GM12878 (cell line): ENCODE data around the gene DPY30. TPM values are rescaled to one million over a fixed set of nuclear protein-coding genes. Genes with fewer than 3 reads are reported as not detected.

Experiments used
- CHD4 ChIP-seq: fragments of 200-600 bp; sonication (generic); IDR thresholded peaks from 2 replicates; pipeline ENCODE4 v1.6.1; 2016; ENCODE audit warnings: mild to moderate bottlenecking
- FOS ChIP-seq: IDR thresholded peaks from 3 replicates; pipeline ENCODE4 v1.6.1; 2011; ENCODE audit warnings: borderline replicate concordance; ENCODE audit not compliant: insufficient read length; ENCODE audit errors: extremely low read depth
- FOXK2 ChIP-seq: fragments of 450-650 bp; IDR thresholded peaks from 2 replicates; pipeline ENCODE4 v1.6.1; 2017; ENCODE audit warnings: mild to moderate bottlenecking, moderate library complexity
- FOXM1 ChIP-seq: IDR thresholded peaks from 2 replicates; pipeline ENCODE4 v1.6.1; 2012; ENCODE audit warnings: low read depth, mild to moderate bottlenecking, inconsistent platforms, low read length, moderate library complexity
- IKZF1 ChIP-seq: fragments of 450-650 bp; conservative IDR thresholded peaks from 2 replicates; pipeline ENCODE4 v1.6.1; 2017; ENCODE audit warnings: antibody characterized with exemption, mild to moderate bottlenecking
- NBN ChIP-seq: fragments of 450-650 bp; IDR thresholded peaks from 2 replicates; pipeline ENCODE4 v1.6.1; 2016
- PAX8 ChIP-seq: fragments of 450-650 bp; IDR thresholded peaks from 2 replicates; pipeline ENCODE4 v1.6.1; 2017; ENCODE audit warnings: mild to moderate bottlenecking, moderate library complexity
- SMARCA5 ChIP-seq: fragments of 450-650 bp; IDR thresholded peaks from 2 replicates; pipeline ENCODE4 v1.6.1; 2017; ENCODE audit warnings: mild to moderate bottlenecking
- TCF12 ChIP-seq: IDR thresholded peaks from 2 replicates; pipeline ENCODE4 v1.6.1; 2011; ENCODE audit warnings: low read depth, mild to moderate bottlenecking, low read length
- TCF3 ChIP-seq: IDR thresholded peaks from 2 replicates; pipeline ENCODE4 v1.6.1; 2012; ENCODE audit warnings: low read depth, mild to moderate bottlenecking, low read length, borderline replicate concordance; ENCODE audit not compliant: insufficient read depth
- ZBED1 ChIP-seq: IDR thresholded peaks from 2 replicates; pipeline ENCODE4 v1.6.1; 2016; ENCODE audit warnings: borderline replicate concordance
- ZZZ3 ChIP-seq: IDR thresholded peaks from 2 replicates; pipeline ENCODE4 v1.6.1; 2011; ENCODE audit warnings: low read depth; ENCODE audit not compliant: control insufficient read depth, insufficient read length
- polyA plus RNA-seq, 11 experiments: library from polyadenylated mRNA; depleted of rRNA in 4 of 11; unstranded in 6 of 11; stranded (reverse) in 5 of 11; fragments of >200 nt; fragmentation: Nextera tagmentation in 4 of 11; fragmentation: Illumina TruSeq in 1 of 11; extraction: Ambion mirVana in 4 of 11; extraction: Trizol in 1 of 11; gene quantifications; 1 replicate in 1 of 11; 2 replicates in 10 of 11; pipeline versions ENCODE4 v1.2.1 to v1.2.3, GENCODE V29; 2011 to 2016; ENCODE audit warnings: inconsistent platforms in 2 of 11, missing spikeins in 2 of 11, low read depth in 1 of 11
- total RNA-seq, 4 experiments: library from RNA; depleted of rRNA in 3 of 4; stranded (reverse); fragments of >200 nt in 3 of 4; fragmentation: Illumina TruSeq in 1 of 4; extraction: Trizol in 1 of 4; gene quantifications; 2 replicates each; pipeline versions ENCODE4 v1.2.1 to v1.2.3, GENCODE V29; 2013 to 2021
- TF ChIP-seq, protein P1 (sequence below): fragments of 450-650 bp; IDR thresholded peaks from 2 replicates; pipeline ENCODE4 v1.6.1; 2017; ENCODE audit warnings: mild to moderate bottlenecking, moderate library complexity
- TF ChIP-seq, protein P2 (sequence below): IDR thresholded peaks from 2 replicates; pipeline ENCODE4 v1.6.1; 2011; ENCODE audit warnings: low read depth, mild to moderate bottlenecking, low read length, moderate library complexity, borderline replicate concordance; ENCODE audit errors: extremely low read depth
- TF ChIP-seq, protein P3 (sequence below): fragments of 450-650 bp; IDR thresholded peaks from 2 replicates; pipeline ENCODE4 v1.6.1; 2018; ENCODE audit warnings: borderline replicate concordance, mild to moderate bottlenecking; ENCODE audit not compliant: partially characterized antibody
- TF ChIP-seq, protein P4 (sequence below): fragments of 150-350 bp; IDR thresholded peaks from 2 replicates; pipeline ENCODE4 v1.6.1; 2014; ENCODE audit warnings: mild to moderate bottlenecking, low read depth, low read length
- TF ChIP-seq, protein P5 (sequence below): fragments of 450-650 bp; IDR thresholded peaks from 2 replicates; pipeline ENCODE4 v1.6.1; 2017; ENCODE audit warnings: mild to moderate bottlenecking, moderate library complexity

Gene DPY30
- total and polyA plus RNA-seq, 10 of the 15 experiments (the other 5 are each of a cell fraction or from before 2014, with no cell fraction given), result 45.8 to 307 (median 89.2) TPM

DNA sequence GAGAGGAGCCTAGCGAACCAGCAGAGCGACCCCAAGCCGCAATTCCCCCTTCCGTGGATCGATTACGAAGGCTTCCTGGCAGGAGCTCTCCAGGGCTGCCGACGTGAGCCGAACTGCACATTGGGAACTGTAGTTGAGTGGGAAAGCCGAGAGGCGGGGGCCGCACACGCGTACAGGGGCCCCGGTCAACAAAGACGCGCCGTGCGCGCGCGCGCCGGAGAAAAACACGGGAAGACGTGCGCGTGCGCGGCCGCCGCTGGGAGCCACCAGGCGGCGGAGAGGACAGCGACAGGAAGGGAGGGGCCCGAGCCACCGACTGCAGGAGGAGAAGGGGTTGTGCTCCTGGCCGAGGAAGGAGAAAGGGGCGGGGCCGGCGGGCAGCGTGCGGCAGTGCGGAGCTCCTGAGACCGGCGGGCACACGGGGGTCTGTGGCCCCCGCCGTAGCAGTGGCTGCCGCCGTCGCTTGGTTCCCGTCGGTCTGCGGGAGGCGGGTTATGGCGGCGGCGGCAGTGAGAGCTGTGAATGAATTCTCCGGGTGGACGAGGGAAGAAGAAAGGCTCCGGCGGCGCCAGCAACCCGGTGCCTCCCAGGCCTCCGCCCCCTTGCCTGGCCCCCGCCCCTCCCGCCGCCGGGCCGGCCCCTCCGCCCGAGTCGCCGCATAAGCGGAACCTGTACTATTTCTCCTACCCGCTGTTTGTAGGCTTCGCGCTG, 23.9 kb upstream of the DPY30 start, which contains the start of gene SPAST (continued):
- TF ChIP-seq ZBED1, result no peak
- no peak for TF ChIP-seq ZZZ3
- TF ChIP-seq, protein P1, sequence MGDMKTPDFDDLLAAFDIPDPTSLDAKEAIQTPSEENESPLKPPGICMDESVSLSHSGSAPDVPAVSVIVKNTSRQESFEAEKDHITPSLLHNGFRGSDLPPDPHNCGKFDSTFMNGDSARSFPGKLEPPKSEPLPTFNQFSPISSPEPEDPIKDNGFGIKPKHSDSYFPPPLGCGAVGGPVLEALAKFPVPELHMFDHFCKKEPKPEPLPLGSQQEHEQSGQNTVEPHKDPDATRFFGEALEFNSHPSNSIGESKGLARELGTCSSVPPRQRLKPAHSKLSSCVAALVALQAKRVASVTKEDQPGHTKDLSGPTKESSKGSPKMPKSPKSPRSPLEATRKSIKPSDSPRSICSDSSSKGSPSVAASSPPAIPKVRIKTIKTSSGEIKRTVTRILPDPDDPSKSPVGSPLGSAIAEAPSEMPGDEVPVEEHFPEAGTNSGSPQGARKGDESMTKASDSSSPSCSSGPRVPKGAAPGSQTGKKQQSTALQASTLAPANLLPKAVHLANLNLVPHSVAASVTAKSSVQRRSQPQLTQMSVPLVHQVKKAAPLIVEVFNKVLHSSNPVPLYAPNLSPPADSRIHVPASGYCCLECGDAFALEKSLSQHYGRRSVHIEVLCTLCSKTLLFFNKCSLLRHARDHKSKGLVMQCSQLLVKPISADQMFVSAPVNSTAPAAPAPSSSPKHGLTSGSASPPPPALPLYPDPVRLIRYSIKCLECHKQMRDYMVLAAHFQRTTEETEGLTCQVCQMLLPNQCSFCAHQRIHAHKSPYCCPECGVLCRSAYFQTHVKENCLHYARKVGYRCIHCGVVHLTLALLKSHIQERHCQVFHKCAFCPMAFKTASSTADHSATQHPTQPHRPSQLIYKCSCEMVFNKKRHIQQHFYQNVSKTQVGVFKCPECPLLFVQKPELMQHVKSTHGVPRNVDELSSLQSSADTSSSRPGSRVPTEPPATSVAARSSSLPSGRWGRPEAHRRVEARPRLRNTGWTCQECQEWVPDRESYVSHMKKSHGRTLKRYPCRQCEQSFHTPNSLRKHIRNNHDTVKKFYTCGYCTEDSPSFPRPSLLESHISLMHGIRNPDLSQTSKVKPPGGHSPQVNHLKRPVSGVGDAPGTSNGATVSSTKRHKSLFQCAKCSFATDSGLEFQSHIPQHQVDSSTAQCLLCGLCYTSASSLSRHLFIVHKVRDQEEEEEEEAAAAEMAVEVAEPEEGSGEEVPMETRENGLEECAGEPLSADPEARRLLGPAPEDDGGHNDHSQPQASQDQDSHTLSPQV, result no peak
- no peak for TF ChIP-seq TCF12
- TF ChIP-seq CHD4, result no peak
- TF ChIP-seq, protein P2, sequence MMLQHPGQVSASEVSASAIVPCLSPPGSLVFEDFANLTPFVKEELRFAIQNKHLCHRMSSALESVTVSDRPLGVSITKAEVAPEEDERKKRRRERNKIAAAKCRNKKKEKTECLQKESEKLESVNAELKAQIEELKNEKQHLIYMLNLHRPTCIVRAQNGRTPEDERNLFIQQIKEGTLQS, result no peak
- TF ChIP-seq, protein P3, sequence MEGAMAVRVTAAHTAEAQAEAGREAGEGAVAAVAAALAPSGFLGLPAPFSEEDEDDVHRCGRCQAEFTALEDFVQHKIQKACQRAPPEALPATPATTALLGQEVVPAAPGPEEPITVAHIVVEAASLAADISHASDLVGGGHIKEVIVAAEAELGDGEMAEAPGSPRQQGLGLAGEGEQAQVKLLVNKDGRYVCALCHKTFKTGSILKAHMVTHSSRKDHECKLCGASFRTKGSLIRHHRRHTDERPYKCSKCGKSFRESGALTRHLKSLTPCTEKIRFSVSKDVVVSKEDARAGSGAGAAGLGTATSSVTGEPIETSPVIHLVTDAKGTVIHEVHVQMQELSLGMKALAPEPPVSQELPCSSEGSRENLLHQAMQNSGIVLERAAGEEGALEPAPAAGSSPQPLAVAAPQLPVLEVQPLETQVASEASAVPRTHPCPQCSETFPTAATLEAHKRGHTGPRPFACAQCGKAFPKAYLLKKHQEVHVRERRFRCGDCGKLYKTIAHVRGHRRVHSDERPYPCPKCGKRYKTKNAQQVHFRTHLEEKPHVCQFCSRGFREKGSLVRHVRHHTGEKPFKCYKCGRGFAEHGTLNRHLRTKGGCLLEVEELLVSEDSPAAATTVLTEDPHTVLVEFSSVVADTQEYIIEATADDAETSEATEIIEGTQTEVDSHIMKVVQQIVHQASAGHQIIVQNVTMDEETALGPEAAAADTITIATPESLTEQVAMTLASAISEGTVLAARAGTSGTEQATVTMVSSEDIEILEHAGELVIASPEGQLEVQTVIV, result peak; percentile 55
- TF ChIP-seq FOXM1, result no peak
- no peak for TF ChIP-seq FOS
- TF ChIP-seq, protein P4, sequence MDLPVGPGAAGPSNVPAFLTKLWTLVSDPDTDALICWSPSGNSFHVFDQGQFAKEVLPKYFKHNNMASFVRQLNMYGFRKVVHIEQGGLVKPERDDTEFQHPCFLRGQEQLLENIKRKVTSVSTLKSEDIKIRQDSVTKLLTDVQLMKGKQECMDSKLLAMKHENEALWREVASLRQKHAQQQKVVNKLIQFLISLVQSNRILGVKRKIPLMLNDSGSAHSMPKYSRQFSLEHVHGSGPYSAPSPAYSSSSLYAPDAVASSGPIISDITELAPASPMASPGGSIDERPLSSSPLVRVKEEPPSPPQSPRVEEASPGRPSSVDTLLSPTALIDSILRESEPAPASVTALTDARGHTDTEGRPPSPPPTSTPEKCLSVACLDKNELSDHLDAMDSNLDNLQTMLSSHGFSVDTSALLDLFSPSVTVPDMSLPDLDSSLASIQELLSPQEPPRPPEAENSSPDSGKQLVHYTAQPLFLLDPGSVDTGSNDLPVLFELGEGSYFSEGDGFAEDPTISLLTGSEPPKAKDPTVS, result no peak
- TF ChIP-seq IKZF1, result peak; percentile 99
- peak; percentile 32; the same call in 1 of the 2 replicates for TF ChIP-seq NBN
- TF ChIP-seq, protein P5, sequence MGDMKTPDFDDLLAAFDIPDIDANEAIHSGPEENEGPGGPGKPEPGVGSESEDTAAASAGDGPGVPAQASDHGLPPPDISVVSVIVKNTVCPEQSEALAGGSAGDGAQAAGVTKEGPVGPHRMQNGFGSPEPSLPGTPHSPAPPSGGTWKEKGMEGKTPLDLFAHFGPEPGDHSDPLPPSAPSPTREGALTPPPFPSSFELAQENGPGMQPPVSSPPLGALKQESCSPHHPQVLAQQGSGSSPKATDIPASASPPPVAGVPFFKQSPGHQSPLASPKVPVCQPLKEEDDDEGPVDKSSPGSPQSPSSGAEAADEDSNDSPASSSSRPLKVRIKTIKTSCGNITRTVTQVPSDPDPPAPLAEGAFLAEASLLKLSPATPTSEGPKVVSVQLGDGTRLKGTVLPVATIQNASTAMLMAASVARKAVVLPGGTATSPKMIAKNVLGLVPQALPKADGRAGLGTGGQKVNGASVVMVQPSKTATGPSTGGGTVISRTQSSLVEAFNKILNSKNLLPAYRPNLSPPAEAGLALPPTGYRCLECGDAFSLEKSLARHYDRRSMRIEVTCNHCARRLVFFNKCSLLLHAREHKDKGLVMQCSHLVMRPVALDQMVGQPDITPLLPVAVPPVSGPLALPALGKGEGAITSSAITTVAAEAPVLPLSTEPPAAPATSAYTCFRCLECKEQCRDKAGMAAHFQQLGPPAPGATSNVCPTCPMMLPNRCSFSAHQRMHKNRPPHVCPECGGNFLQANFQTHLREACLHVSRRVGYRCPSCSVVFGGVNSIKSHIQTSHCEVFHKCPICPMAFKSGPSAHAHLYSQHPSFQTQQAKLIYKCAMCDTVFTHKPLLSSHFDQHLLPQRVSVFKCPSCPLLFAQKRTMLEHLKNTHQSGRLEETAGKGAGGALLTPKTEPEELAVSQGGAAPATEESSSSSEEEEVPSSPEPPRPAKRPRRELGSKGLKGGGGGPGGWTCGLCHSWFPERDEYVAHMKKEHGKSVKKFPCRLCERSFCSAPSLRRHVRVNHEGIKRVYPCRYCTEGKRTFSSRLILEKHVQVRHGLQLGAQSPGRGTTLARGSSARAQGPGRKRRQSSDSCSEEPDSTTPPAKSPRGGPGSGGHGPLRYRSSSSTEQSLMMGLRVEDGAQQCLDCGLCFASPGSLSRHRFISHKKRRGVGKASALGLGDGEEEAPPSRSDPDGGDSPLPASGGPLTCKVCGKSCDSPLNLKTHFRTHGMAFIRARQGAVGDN, result no peak
- peak; percentile 82 for TF ChIP-seq FOXK2
- no peak for TF ChIP-seq PAX8
- TF ChIP-seq TCF3, result no peak
- TF ChIP-seq SMARCA5, result no peak
